GM21390 (cell line): ENCODE data around the gene ADAMTS14.

Source experiments
- ATAC-seq: cut with Tn5 transposase; IDR thresholded peaks from one replicate; pipeline ENCODE4 v1.9.1; 2021; ENCODE audit not compliant: unreplicated experiment

The ADAMTS14 gene

DNA sequence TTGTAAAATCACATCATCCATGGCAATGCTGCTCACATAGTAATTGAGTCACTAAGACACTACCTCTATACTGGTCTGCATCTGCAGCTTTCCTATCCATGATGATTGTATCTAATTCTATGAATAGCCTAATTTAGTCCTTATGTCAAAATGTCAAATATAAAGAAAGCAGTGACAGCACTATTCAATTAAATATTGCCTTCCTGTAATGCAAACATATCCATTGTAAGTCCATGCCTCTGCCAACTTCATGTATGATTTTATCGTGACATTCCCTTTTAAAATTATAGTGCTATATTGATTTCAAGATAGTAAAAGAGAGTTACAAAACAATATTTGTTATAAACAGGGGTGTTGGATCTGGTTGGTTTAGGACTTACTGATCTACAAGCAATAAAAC is 138.7 kb downstream of the ADAMTS14 start:
- no peak for ATAC-seq

DNA sequence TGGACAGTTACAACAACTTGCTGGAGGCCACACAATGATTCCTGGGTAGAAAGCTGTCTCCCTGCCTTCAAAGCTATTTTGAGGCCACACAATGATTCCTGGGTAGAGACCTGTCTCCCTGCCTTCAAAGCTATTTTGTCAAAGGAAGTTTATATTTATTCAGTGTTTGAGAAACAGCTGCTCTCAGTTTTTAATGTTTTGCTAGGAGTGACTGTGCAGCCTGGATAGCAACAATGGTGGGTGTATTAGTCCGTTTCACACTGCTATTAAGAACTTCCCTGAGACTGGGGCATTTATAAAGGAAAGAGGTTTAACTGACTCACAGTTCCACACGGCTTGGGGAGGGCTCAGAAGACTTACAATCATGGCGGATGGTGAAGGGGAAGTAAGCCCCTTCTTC is 139.6 kb downstream of the ADAMTS14 start:
- ATAC-seq, result no peak
